OCI-LY3 (cell line): Measurements from ENCODE around the gene EBPL.

Source experiments
- H2AFZ ChIP-seq: fragments of 200-600, 300-600 bp; shearing (Covaris generic); 2 replicates; pipeline ENCODE4 v1.6.0; 2014; ENCODE audit warnings: antibody characterized with exemption, low read depth, low read length
- H3K27ac ChIP-seq: fragments of 200-600, 300-600 bp; sonication (generic); 2 replicates; pipeline ENCODE4 v1.5.1; 2014; ENCODE audit warnings: mild to moderate bottlenecking, low read length, moderate library complexity, mixed read lengths
- H3K27me3 ChIP-seq: fragments of 200-600, 300-600 bp; sonication (generic); 2 replicates; pipeline ENCODE4 v1.6.1; 2014; ENCODE audit warnings: low read depth, low read length, mixed read lengths
- H3K36me3 ChIP-seq: fragments of 200-600, 300-600 bp; sonication (generic); replicated peaks from 2 replicates; pipeline ENCODE3; 2014; ENCODE audit warnings: low read depth, low read length, mixed read lengths
- H3K4me1 ChIP-seq: fragments of 300-600, 200-600 bp; sonication (generic); 2 replicates; pipeline ENCODE4 v1.6.1; 2014; ENCODE audit warnings: low read length, mixed read lengths
- H3K4me2 ChIP-seq: fragments of 200-600, 300-600 bp; sonication (generic); 2 replicates; pipeline ENCODE4 v1.6.1; 2014; ENCODE audit warnings: low read length, mixed read lengths
- H3K4me3 ChIP-seq: fragments of 300-600, 200-600 bp; sonication (generic); 2 replicates; pipeline ENCODE4 v1.5.1; 2014; ENCODE audit warnings: antibody characterized with exemption, mild to moderate bottlenecking, low read length, moderate library complexity
- H3K79me2 ChIP-seq: fragments of 300-600, 200-600 bp; shearing (Covaris generic); 2 replicates; pipeline ENCODE4 v1.6.1; 2014; ENCODE audit warnings: mild to moderate bottlenecking, low read length, mixed read lengths
- H3K9ac ChIP-seq: fragments of 300-600, 200-600 bp; shearing (Covaris generic); 2 replicates; pipeline ENCODE4 v1.6.0; 2014; ENCODE audit warnings: mild to moderate bottlenecking, low read length, moderate library complexity
- H3K9me3 ChIP-seq: fragments of 200-600, 300-600 bp; shearing (Covaris generic); 2 replicates; pipeline ENCODE4 v1.6.1; 2014; ENCODE audit warnings: low read length, mixed read lengths; ENCODE audit not compliant: insufficient read depth
- H4K20me1 ChIP-seq: fragments of 200-600, 300-600 bp; sonication (generic); 2 replicates; pipeline ENCODE4 v1.6.1; 2016; ENCODE audit warnings: low read length, mixed read lengths; ENCODE audit not compliant: insufficient read depth
- EZH2phosphoT487 ChIP-seq: fragments of 200-600 bp; shearing (Covaris generic); IDR thresholded peaks from 2 replicates; pipeline ENCODE4 v1.6.1; 2018; ENCODE audit warnings: antibody characterized with exemption, mixed run types, low read depth
- TF ChIP-seq, protein P1 (sequence below): fragments of 200-600, 300-600 bp; sonication (generic); IDR thresholded peaks from 2 replicates; pipeline ENCODE4 v1.5.1; 2014; ENCODE audit warnings: antibody characterized with exemption, low read length, low read depth

The EBPL gene

DNA sequence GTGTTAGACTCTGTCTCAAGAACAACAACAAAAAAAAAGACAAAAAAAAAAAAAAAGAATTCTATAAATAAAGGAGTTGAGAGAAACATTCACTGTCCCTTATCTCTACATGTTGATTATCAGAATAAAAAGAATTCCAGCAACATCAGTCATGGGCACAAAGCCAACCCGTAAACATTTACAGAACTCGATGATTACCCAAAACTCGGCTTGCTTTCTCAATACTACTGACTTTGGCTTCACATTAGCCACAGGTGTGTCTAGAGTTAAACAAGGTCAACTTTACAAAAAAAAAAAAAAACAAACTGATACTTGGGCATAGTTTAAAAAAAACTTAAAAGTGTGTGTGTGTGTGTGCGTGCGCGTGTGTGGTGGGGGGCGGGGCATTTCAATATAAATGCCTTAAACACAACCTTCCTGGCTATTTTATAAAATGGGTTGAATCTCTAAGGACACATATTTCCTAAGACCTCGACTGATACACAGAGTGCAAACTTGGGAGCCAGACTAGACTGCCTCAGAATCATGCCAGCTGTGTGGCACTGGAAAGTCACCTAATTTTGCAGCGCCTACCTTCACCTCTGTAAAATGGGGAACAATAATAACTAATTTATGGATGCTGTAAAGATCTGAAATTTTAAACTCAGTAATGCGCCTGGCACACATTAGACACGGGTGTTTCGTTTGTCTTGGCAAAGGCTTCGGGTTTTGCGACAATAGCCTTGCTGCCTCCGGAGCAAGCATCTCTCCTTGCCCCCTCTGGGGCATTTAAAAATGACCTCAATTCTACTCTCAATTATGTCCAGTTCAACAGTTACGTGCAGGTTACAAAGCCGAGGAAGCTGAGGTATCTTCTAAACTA is 922 bp downstream of the EBPL start:
- no peak for TF ChIP-seq EZH2phosphoT487
- TF ChIP-seq, protein P1, sequence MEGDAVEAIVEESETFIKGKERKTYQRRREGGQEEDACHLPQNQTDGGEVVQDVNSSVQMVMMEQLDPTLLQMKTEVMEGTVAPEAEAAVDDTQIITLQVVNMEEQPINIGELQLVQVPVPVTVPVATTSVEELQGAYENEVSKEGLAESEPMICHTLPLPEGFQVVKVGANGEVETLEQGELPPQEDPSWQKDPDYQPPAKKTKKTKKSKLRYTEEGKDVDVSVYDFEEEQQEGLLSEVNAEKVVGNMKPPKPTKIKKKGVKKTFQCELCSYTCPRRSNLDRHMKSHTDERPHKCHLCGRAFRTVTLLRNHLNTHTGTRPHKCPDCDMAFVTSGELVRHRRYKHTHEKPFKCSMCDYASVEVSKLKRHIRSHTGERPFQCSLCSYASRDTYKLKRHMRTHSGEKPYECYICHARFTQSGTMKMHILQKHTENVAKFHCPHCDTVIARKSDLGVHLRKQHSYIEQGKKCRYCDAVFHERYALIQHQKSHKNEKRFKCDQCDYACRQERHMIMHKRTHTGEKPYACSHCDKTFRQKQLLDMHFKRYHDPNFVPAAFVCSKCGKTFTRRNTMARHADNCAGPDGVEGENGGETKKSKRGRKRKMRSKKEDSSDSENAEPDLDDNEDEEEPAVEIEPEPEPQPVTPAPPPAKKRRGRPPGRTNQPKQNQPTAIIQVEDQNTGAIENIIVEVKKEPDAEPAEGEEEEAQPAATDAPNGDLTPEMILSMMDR, result no peak
- Histone ChIP-seq H2AFZ (peak overlapping the region; percentile 30; the same call in 1 of the 2 replicates), H3K4me3 (peak overlapping the region; percentile 86), H3K4me1 (peaks cover 9% of the 10 kb centered on the region), H3K27me3 (no peaks in the 10 kb centered on the region), H3K79me2 (peaks cover 48% of the 10 kb centered on the region), H3K36me3 (peaks cover 12% of the 10 kb centered on the region), H3K9ac (peak overlapping the region; percentile 74), H4K20me1 (0 out of 2 replicates have a peak, but pooled peaks cover under 1% of the 10 kb centered on the region), H3K27ac (no peak overlapping the region), H3K4me2 (peak overlapping the region; percentile 83), H3K9me3 (no peaks in the 10 kb centered on the region)

DNA sequence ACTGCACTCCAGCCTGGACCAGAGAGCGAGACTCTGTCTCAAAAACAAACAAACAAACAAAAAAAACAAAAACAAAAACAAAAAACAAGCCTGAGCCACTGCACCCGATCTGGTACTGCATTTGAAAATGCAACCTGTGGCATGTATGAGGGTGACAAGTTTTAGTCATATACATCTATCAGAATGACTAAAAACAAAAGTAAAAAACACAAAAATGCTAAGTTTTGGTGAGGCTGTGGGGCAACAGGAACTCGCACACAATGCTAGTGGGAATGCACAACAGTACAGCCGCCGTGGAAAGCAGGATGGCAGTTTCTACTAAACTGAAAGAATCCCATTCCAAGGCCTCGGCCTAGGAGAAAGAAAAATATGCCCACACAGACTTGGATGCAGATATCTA is 7.8 kb downstream of the EBPL start:
- Histone ChIP-seq H3K9me3 (no peaks in the 10 kb centered on the region), H4K20me1 (peaks cover 25% of the 10 kb centered on the region), H3K79me2 (peaks cover 71% of the 10 kb centered on the region), H3K4me2 (no peak overlapping the region), H2AFZ (no peak overlapping the region), H3K9ac (no peak overlapping the region), H3K4me3 (no peak overlapping the region), H3K27ac (no peak overlapping the region), H3K36me3 (peaks cover 26% of the 10 kb centered on the region), H3K27me3 (no peaks in the 10 kb centered on the region), H3K4me1 (peaks cover 8% of the 10 kb centered on the region)
- TF ChIP-seq, protein P1, result no peak
- no peak for TF ChIP-seq EZH2phosphoT487

DNA sequence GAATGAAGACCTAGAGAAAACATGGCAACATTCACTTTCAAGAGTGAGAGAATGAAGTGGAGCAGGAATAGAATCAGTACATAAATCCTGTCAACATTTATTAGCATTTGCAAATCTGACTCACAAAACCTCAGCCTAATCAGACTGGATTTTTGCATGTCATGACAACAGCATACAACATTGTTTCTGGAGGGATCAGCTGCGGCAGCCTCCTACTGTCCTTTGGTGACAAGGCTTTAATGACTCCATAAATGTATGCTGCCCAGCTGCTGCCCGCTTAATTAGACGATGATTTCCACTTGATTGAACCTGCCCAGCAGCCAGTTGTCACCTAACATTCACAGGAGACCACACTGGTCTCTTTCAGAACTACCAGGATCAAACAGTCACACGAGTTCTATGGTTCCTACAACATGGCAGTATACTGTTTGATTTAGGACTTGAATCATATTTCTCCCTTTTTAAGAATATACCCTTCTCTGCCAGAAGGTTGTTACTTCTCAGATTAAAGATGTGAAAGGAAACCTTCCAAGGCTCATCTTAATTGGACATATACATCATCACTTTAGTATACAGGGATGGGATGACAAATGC is 9.3 kb downstream of the EBPL start:
- Histone ChIP-seq H3K9me3 (no peaks in the 10 kb centered on the region), H3K27me3 (no peaks in the 10 kb centered on the region), H3K4me2 (no peak overlapping the region), H3K9ac (no peak overlapping the region), H4K20me1 (peaks cover 25% of the 10 kb centered on the region), H3K36me3 (peaks cover 14% of the 10 kb centered on the region), H3K4me3 (no peak overlapping the region), H3K4me1 (peaks cover 8% of the 10 kb centered on the region), H2AFZ (no peak overlapping the region), H3K27ac (no peak overlapping the region), H3K79me2 (peaks cover 75% of the 10 kb centered on the region)
- TF ChIP-seq, protein P1, result no peak
- no peak for TF ChIP-seq EZH2phosphoT487

DNA sequence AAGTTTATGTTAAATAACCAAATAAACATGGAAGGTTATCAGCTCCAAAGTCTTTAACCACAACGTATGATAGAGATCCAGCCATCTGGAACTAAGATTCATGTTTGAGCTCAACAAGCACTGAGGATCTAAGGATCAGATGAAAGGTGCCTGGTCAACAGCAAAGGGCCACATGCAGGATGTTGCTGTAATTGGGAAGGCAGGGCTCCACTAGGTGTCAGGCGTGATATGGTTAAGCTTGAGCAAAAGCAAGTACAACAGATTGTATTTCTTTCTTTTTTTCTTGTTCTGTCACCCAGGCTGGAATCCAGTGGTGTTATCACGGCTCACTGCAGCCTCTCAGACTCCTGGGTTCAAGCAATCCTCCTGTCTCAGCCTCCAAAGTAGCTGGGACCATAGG is 12.0 kb downstream of the EBPL start:
- Histone ChIP-seq H3K36me3 (peaks cover 20% of the 10 kb centered on the region), H3K9ac (no peak overlapping the region), H3K4me1 (peaks cover 11% of the 10 kb centered on the region), H3K4me2 (no peak overlapping the region), H3K4me3 (no peak overlapping the region), H3K9me3 (no peaks in the 10 kb centered on the region), H3K27me3 (no peaks in the 10 kb centered on the region), H4K20me1 (peaks cover 31% of the 10 kb centered on the region), H3K79me2 (peaks cover 81% of the 10 kb centered on the region), H2AFZ (no peak overlapping the region), H3K27ac (no peak overlapping the region)
- TF ChIP-seq, protein P1, result peak; percentile 43
- no peak for TF ChIP-seq EZH2phosphoT487
